Fibroblast of skin of abdomen (primary cell): ENCODE results near the gene NMU.
"Not testable (repeated sequence)": the region's sequence is repeated elsewhere in the genome, so short reads cannot be mapped to it uniquely, and the experiment has no call there.

ENCODE experiments used
- DNase-seq: peaks from one replicate; pipeline ENCODE4 v3.0.0-alpha.2; 2013

The NMU gene

GRCh38 chr4:55624063-55624462 lies 12.0 kb downstream of the NMU start:
- DNase-seq: not testable (repeated sequence)

DNA sequence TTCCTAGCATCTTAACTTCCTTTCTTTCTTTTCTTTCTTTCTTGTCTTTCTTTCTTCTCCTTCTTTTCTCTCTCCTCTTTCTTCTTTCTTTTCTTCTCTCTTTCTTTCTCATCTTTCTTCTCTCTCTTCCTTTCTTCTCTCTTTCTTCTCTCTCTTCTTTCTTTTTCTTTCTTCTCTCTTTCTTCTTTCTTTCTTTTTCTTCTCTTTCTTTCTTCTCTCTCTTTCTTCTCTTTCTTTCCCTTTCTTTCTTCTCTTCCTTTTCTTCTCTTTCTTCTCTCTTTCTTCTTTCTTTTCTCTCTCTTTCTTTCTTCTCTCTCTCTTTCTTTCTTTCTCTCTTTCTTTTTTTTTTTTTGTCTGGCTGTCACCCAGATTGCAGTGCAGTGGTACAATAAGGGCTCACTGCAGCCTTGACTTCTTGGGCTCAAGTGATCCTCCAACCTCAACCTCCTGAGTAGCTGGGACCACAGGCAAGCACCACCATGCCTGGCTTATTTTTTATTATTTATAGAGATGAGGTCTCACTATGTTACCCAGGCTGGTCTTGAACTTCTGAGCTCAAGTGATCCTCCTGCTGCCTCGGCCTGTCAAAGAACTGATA lies 17.5 kb downstream of the NMU start:
- no peak for DNase-seq

DNA sequence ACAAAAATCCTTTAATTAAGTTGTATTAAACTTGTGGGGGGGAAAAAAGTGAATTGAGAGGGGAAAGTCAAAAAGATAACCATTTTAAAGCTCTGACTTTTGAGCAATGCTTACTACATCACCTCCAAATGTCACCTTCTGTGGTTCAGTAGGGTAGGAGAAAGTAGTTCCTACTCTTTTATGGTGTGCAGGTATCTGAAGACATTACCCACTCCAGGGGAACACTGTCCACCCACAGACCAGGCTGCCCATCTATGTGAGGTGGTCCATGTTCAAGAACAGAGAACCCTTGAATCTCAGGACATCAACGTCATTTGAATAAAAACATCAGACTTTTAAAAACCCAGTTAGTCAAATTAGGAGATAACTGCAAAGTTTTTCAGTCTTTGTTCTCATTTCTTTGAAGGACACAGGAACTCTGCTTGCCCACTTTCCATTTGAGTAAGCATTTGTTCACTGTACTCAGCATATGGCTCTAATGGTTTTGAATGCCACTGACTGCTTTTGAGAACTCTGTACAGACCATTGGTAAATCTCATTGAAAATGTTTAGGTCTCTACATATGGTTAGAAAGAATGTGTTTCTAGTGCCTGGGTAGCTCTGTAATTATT lies 18.4 kb downstream of the NMU start:
- DNase-seq: no peak

DNA sequence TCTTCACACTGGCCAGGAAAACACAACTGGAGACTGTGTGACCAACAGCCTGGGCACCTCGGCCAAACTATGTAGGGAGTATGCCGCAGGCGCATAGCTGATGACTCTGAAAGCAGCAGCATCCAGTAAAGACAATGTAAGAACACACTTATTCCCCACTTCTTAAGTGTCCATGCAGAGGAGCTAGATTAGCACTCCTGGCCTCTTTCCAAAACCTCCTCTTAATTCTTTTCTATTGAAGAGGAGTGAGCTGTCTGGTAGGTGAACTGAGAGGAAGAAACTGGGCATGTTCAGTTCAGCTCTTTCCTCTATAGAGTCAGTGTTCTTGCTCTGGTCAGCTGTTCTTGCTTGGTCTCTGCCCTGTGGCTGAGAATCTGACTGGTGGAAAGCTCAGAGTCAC lies 21.1 kb downstream of the NMU start:
- no peak for DNase-seq

DNA sequence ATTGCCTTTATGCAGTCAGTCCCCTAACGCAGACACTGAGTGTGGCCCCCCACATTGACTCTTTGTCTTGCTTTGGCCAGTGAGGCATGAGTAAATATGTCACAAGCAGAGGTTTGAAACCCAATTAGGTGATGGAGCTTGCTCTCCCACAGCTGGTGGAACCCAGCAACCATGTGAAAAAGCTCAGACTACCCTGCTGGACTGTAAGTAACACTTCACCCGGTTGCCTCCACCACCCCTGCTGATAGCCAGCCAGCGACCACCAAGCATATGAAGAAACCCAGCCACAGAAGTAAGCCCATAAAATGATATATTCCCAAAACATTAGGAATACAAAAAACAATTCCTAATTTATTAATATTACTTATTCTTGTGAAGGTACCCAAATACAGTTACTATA lies 22.5 kb downstream of the NMU start:
- DNase-seq: no peak

- no peak for DNase-seq
Measured at GRCh38 chr4:55612341-55612740, 23.8 kb downstream of the NMU start.

- DNase-seq: no peak
Measured at GRCh38 chr4:55611358-55612059, 24.6 kb downstream of the NMU start.

- DNase-seq: no peak
Measured at GRCh38 chr4:55610381-55610780, 25.7 kb downstream of the NMU start.

GRCh38 chr4:55609393-55609866 lies 26.7 kb downstream of the NMU start:
- DNase-seq: peak; percentile 36

DNA sequence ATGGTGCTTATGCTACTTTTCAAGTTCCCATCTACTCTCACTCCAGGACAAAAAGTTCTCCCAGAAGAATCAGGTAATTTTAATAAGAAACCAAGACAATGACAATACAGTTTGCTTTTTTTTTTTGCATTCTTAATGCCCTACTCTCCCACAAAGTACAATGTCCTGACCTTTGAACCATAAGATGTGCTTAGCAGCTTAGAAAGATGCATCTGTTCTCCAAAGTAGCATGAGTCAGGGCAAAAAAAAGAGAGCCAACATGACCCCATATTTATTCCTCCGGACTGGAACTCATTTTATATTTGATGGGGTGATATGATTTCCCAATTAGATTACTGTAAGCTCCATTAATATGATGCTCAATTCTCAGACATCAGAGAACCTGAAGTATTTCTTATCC lies 27.5 kb downstream of the NMU start:
- DNase-seq: no peak

- no peak for DNase-seq
Measured at GRCh38 chr4:55604996-55605395, 31.1 kb downstream of the NMU start.

GRCh38 chr4:55600640-55601039 lies 35.5 kb downstream of the NMU start:
- DNase-seq: no peak

DNA sequence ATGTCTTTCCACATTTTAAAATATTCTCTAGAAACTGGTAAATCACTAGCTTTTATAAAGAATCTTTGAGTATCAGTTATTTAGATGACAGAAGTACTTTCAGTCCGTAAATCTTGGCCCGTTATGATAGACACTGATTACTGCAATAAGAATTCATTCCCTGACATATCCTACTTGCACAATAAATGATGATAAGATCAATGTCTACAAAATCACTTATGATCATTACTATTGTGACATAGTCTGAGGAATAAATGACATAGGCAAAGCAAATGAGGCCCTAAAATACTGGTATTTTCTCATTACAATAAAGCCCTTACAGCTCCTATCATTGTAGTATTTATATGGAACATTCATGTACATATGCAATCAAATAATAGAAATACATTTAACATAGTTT lies 37.5 kb downstream of the NMU start:
- DNase-seq: no peak

- no peak for DNase-seq
Measured at GRCh38 chr4:55592014-55592413, 44.1 kb downstream of the NMU start, which contains the start of gene PDCL2. TSS of gene PDCL2 (minus strand) at chr4:55592245. CDS start at chr4:55592109, 136 bp downstream.

DNA sequence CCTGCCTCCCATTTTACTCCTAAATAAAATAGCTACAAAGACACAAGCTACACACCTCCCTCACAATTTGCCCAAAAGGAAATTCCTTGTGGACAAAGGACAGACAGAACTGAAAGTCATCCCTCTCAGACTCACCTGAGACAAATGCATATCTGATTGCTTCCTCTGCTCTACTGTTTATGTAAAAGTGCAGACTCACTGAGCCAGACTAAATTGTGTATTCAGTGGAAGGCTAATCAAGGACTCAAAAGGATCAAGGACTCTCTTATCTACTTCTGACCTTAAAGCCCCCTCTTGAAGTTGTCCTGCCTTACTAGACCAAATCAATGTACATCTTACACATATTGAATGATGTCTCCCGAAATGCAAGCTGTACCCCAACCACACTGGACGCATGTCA lies 47.9 kb downstream of the NMU start:
- DNase-seq: no peak

DNA sequence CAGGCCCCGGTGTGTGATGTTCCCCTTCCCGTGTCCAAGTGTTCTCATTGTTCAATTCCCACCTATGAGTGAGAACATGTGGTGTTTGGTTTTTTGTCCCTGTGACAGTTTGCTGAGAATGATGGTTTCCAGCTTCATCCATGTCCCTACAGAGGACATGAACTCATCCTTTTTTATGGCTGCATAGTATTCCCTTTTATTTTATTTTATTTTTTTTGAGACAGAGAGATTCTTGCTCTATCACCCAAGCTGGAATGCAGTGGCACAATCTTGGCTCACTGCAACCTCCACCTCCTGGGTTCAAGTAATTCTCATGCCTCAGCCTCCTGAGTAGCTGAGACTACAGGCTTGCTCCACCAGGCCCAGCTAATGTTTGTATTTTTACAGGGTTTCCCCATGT lies 53.3 kb downstream of the NMU start:
- DNase-seq: not testable (repeated sequence)

- no peak for DNase-seq
Measured at GRCh38 chr4:55578341-55579010, 57.6 kb downstream of the NMU start.

DNA sequence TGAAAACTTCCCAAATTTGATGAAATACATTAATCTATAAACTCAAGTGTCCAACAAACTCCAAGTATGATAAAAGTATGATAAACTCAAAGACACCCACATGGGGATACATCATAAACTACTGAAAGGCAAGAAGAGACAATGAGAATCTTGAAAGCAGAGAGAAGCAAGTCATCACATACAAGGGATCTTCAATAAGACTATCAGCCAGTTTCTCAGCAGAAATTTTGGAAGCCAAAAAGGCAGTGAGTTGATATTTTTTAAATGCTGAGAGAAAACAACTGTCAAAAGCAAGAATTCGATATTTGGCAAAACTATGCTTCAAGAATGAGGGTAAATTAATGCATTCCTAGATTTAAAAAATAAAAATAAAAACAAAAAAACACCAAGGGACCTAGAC lies 60.6 kb downstream of the NMU start:
- no peak for DNase-seq

DNA sequence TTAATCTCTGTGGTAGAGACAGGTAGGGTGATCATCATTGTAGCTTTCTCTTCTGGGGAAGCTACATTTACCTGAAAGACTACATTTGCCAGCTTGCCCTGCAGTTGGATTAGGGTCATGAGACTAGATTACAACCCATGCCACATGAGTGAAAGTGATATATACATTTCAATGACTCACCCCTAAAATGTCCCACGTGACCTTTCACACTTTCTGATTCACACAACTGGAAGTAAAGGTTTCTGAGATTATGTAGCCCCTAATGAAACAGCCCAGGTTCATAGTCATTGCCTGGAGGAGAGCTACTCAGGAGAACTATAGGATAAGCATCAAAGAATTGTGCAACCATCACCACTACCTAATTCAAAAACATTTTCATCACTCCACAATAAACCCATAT lies 61.8 kb downstream of the NMU start:
- DNase-seq: no peak

DNA sequence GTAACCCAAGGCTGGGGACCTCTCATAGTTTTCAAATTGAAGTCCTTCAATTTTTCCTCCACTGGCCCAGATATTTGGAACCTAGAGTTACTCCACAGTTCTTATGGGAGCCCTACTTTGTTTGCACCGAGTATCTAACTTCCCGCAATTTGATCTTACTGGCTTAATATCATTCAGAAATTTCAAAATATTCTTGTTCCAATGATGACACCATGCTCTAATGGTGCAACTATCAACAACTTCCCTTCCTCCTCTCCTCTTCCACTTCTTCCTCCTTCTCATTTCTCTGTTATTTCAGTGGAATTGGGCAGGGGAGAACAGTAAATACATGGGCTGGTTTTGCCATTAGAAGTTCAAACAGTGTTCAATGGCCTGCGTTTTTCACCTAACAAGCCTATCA lies 64.3 kb downstream of the NMU start:
- no peak for DNase-seq

DNA sequence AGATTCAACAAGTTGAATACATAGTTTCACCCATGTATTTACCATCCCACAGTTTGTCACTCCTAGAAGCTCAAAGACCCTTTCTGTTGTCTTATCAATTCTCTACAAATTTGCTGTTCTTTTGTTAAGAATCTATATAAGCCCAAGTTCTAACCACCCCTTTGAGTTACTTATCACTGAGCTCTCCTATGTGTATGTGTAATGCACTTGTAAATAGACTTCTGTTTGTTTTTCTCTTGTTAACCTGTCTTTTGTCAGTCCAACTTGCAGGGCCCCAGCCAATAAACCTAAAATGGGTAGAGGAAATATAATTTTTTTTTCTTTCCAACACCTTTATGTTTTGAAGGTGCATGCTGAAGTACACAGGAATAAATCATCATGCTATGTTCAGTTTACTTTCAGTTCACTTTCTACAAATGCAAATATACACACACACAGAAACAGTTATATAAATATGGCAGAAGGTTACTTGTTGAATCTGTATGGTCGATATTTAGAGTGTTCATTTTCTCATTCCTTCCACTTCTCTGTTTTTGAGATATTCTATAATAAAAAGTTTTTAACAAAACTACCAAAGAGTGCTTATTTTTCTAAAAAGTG lies 67.1 kb downstream of the NMU start:
- DNase-seq: no peak

GRCh38 chr4:55561889-55562288 lies 74.2 kb downstream of the NMU start:
- DNase-seq: no peak

- no peak for DNase-seq
Measured at GRCh38 chr4:55560096-55560495, 76.0 kb downstream of the NMU start.
